SH-SY5Y (cell line): Measurements from ENCODE around the gene METRNL.

Experiments used
- GATA2 ChIP-seq: IDR thresholded peaks from 2 replicates; pipeline ENCODE4 v1.6.1; 2011; ENCODE audit warnings: mild to moderate bottlenecking, low read depth, low read length
- GATA3 ChIP-seq: IDR thresholded peaks from 2 replicates; pipeline ENCODE4 v1.6.1; 2011; ENCODE audit warnings: low read depth, mild to moderate bottlenecking, low read length, moderate library complexity

GRCh38 chr17:83081684-83082201 is 2.3 kb downstream of the METRNL start:
- TF ChIP-seq GATA2, result no peak
- TF ChIP-seq GATA3, result no peak
